ENCODE measurements around the gene CHERP.

DNA sequence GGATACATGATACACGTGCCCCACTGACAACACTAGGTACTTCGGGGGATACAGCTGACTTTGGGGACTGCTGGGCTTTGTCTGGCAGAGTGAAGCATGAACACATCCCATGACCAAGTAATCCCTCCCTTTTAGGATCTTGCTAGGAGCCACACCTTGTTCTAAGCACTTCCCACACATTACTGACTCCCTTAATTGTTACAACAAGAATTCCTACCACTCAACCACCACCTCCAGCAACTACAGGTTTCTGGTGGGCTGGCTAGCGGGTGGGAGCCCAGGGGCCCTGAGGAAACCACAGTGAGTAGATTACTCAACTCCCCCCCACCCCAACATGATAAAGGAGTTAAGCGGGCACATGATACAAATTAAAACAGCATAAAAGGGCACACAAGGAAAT is 37.1 kb upstream of the CHERP start:
- TF ChIP-seq, protein P1, sequence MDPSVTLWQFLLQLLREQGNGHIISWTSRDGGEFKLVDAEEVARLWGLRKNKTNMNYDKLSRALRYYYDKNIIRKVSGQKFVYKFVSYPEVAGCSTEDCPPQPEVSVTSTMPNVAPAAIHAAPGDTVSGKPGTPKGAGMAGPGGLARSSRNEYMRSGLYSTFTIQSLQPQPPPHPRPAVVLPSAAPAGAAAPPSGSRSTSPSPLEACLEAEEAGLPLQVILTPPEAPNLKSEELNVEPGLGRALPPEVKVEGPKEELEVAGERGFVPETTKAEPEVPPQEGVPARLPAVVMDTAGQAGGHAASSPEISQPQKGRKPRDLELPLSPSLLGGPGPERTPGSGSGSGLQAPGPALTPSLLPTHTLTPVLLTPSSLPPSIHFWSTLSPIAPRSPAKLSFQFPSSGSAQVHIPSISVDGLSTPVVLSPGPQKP (IDR thresholded peaks at IDR 0.05; ENCODE audit: low read depth, low read length): no peak
- TF ChIP-seq, protein P2, sequence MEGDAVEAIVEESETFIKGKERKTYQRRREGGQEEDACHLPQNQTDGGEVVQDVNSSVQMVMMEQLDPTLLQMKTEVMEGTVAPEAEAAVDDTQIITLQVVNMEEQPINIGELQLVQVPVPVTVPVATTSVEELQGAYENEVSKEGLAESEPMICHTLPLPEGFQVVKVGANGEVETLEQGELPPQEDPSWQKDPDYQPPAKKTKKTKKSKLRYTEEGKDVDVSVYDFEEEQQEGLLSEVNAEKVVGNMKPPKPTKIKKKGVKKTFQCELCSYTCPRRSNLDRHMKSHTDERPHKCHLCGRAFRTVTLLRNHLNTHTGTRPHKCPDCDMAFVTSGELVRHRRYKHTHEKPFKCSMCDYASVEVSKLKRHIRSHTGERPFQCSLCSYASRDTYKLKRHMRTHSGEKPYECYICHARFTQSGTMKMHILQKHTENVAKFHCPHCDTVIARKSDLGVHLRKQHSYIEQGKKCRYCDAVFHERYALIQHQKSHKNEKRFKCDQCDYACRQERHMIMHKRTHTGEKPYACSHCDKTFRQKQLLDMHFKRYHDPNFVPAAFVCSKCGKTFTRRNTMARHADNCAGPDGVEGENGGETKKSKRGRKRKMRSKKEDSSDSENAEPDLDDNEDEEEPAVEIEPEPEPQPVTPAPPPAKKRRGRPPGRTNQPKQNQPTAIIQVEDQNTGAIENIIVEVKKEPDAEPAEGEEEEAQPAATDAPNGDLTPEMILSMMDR (IDR thresholded peaks at IDR 0.05): no peak
- TF ChIP-seq POLR2A (IDR thresholded peaks at IDR 0.05; ENCODE audit: low read length) (no peak), PHF8 (IDR thresholded peaks at IDR 0.05; ENCODE audit: borderline replicate concordance, low read depth) (no peak), HOXB5 (CRISPR knock-in tag; IDR thresholded peaks at IDR 0.05) (no peak), FOSL2 (IDR thresholded peaks at IDR 0.05) (no peak), FOSL2 (CRISPR knock-in tag; IDR thresholded peaks at IDR 0.05) (no peak), SREBF2 (IDR thresholded peaks at IDR 0.05) (no peak), PBX3 (IDR thresholded peaks at IDR 0.05) (no peak), RAD21 (conservative IDR thresholded peaks at IDR 0.05 in 1 of 2, IDR thresholded peaks at IDR 0.05 in 1 of 2) (no peak), RFX5 (IDR thresholded peaks at IDR 0.05) (no peak), ZFP36 (IDR thresholded peaks at IDR 0.05; ENCODE audit: borderline replicate concordance, partially characterized antibody) (no peak), EHMT2 (IDR thresholded peaks at IDR 0.05; ENCODE audit: low read depth) (no peak), EP300 (IDR thresholded peaks at IDR 0.05) (no peak)
- TF ChIP-seq, protein P3, sequence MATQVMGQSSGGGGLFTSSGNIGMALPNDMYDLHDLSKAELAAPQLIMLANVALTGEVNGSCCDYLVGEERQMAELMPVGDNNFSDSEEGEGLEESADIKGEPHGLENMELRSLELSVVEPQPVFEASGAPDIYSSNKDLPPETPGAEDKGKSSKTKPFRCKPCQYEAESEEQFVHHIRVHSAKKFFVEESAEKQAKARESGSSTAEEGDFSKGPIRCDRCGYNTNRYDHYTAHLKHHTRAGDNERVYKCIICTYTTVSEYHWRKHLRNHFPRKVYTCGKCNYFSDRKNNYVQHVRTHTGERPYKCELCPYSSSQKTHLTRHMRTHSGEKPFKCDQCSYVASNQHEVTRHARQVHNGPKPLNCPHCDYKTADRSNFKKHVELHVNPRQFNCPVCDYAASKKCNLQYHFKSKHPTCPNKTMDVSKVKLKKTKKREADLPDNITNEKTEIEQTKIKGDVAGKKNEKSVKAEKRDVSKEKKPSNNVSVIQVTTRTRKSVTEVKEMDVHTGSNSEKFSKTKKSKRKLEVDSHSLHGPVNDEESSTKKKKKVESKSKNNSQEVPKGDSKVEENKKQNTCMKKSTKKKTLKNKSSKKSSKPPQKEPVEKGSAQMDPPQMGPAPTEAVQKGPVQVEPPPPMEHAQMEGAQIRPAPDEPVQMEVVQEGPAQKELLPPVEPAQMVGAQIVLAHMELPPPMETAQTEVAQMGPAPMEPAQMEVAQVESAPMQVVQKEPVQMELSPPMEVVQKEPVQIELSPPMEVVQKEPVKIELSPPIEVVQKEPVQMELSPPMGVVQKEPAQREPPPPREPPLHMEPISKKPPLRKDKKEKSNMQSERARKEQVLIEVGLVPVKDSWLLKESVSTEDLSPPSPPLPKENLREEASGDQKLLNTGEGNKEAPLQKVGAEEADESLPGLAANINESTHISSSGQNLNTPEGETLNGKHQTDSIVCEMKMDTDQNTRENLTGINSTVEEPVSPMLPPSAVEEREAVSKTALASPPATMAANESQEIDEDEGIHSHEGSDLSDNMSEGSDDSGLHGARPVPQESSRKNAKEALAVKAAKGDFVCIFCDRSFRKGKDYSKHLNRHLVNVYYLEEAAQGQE (IDR thresholded peaks at IDR 0.05): no peak
